Common myeloid progenitor, CD34-positive (primary cell): Measurements from ENCODE around the gene CLDN12.
A peak's percentile ranks its signal among the peaks of the same experiment; 100 is the strongest.

Experiments used
- CTCF ChIA-PET: fragments of 350-600 bp; sonication (Branson Sonifier 250); formaldehyde crosslinking; loops from one replicate; lab custom pipeline; 2021; ENCODE audit warnings: antibody characterized with exemption; lab: Charles Lee
- POLR2A ChIA-PET: fragments of 350-600 bp; sonication (Branson Sonifier 250); formaldehyde crosslinking; loops from one replicate; lab custom pipeline; 2021; ENCODE audit warnings: antibody characterized with exemption; lab: Charles Lee
- DNase-seq, 3 donors: peaks; one replicate each; pipeline versions ENCODE4 v3.0.0 to v3.0.0-alpha.2; 2013
- H3K27ac ChIP-seq, 2 experiments: 1 replicate in 1 of 2; 2 replicates in 1 of 2; pipeline ENCODE4 v1.7.0; 2013; ENCODE audit warnings: inconsistent platforms in 2 of 2, low read length in 2 of 2, mild to moderate bottlenecking in 2 of 2, low read depth in 1 of 2, moderate library complexity in 1 of 2; ENCODE audit not compliant: severe bottlenecking in 2 of 2, insufficient read depth in 1 of 2, poor library complexity in 1 of 2
- H3K27me3 ChIP-seq, 5 experiments: replicated peaks in 2 of 5; 1 replicate in 3 of 5; 2 replicates in 2 of 5; pipeline versions ENCODE4 v1.6.1 to v1.7.0; 2013; ENCODE audit warnings: low read length in 4 of 5, mild to moderate bottlenecking in 2 of 5, moderate library complexity in 2 of 5, inconsistent platforms in 1 of 5; ENCODE audit not compliant: insufficient read depth in 5 of 5, control insufficient read depth in 4 of 5
- H3K36me3 ChIP-seq, 4 experiments: 1 replicate in 2 of 4; 2 replicates in 2 of 4; pipeline versions ENCODE4 v1.6.1 to v1.7.0; 2013; ENCODE audit warnings: low read length in 3 of 4, control low read depth in 1 of 4, mild to moderate bottlenecking in 1 of 4; ENCODE audit not compliant: control insufficient read depth in 4 of 4, insufficient read depth in 4 of 4
- H3K4me1 ChIP-seq, 4 experiments: 1 replicate in 3 of 4; 2 replicates in 1 of 4; pipeline versions ENCODE4 v1.6.1 to v1.7.1; 2013; ENCODE audit warnings: low read length in 3 of 4, mild to moderate bottlenecking in 3 of 4, control low read depth in 1 of 4, inconsistent platforms in 1 of 4, moderate library complexity in 1 of 4; ENCODE audit not compliant: control insufficient read depth in 4 of 4, insufficient read depth in 4 of 4; ENCODE audit errors: control extremely low read depth in 1 of 4
- H3K4me3 ChIP-seq, 7 experiments: 1 replicate in 4 of 7; 2 replicates in 3 of 7; pipeline versions ENCODE4 v1.5.1 to v1.7.0; 2013; ENCODE audit warnings: mild to moderate bottlenecking in 7 of 7, low read length in 6 of 7, moderate library complexity in 6 of 7, inconsistent platforms in 2 of 7, low read depth in 2 of 7, control low read depth in 1 of 7; ENCODE audit not compliant: insufficient read depth in 4 of 7, control insufficient read depth in 1 of 7; ENCODE audit errors: extremely low read depth in 1 of 7
- H3K9me3 ChIP-seq, 5 experiments: 1 replicate in 4 of 5; 2 replicates in 1 of 5; pipeline versions ENCODE4 v1.6.1 to v1.7.1; 2013; ENCODE audit warnings: low read length in 4 of 5, mild to moderate bottlenecking in 2 of 5, inconsistent platforms in 1 of 5, low read depth in 1 of 5, moderate library complexity in 1 of 5; ENCODE audit not compliant: control insufficient read depth in 4 of 5, insufficient read depth in 2 of 5; ENCODE audit errors: control extremely low read depth in 1 of 5
- WGBS: methylation state at CpG from one replicate; pipeline ENCODE4 v1.1.5; 2013; ENCODE audit not compliant: insufficient coverage; 5-methylcytosine and 5-hydroxymethylcytosine counted together

The CLDN12 gene

DNA sequence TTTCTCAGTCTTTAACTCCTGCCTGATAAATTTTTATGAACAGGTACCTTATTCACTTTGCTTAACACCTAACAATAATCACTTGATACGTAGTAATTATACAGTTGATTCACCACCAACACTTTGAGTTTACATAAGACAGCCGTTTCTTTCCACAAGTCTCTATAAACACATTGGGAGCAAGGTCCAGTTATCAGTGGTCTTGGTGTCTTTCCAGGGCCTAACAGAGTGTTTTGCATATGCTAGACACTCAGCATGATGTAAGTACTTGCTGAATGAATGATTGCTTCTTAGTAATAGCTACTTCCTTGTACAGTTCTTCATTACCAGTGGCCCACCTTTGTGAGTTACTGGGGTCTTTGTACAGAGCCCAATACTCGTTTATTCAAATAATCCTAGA is 6.4 kb downstream of the CLDN12 start:
- Histone ChIP-seq H3K36me3 (peaks cover 0 to 18% (median under 1%) of the 10 kb centered on the region in 4 experiments), H3K9me3 (no peaks in the 10 kb centered on the region), H3K27ac (no peak overlapping the region), H3K4me3 (no peak overlapping the region), H3K27me3 (no peaks in the 10 kb centered on the region), H3K4me1 (peaks cover 0 to 3% (median 2%) of the 10 kb centered on the region in 4 experiments)
- POLR2A ChIA-PET: no interaction called here
- DNase-seq: no peak
- WGBS: 100% methylated on average over 2 of the region's 3 CpGs
- CTCF ChIA-PET: interaction anchor here (1.1 to 1.3 kb wide), 2 partner anchors 11 to 13 kb away, joined by 3 to 4 read pairs; no protein-coding TSS in a partner anchor

DNA sequence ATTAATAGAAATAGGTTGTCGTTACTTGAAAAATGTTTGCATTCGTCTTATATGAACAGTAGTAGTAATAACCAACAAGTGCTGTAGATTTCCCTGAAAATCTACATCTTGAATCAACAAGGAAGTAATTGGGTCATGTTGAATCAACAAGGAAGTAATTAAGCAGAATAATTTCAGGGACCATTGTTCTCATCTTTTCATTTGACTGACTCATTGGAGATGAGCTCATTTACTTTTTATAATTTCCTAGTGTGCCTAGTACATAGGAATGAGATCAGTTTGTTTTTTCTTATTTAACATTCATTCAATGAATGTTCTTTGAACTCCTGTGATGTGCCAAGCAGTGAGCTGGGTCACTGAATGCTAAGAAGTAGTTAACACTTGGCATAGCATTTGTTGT is 8.2 kb downstream of the CLDN12 start:
- ChIA-PET CTCF (interaction anchor here (1.0 to 1.7 kb wide), 5 partner anchors 15 to 258 kb away, joined by 3 to 4 read pairs (median 4); partner anchors contain the start of gene STEAP1), POLR2A (no interaction called here)
- WGBS: no CpG with 5 or more reads among the region's 2 CpGs
- Histone ChIP-seq H3K27me3 (no peaks in the 10 kb centered on the region), H3K9me3 (no peaks in the 10 kb centered on the region), H3K36me3 (peaks cover 0 to 17% (median under 1%) of the 10 kb centered on the region in 4 experiments), H3K27ac (no peak overlapping the region), H3K4me3 (no peak overlapping the region), H3K4me1 (no peaks in the 10 kb centered on the region)
- DNase-seq: no peak

DNA sequence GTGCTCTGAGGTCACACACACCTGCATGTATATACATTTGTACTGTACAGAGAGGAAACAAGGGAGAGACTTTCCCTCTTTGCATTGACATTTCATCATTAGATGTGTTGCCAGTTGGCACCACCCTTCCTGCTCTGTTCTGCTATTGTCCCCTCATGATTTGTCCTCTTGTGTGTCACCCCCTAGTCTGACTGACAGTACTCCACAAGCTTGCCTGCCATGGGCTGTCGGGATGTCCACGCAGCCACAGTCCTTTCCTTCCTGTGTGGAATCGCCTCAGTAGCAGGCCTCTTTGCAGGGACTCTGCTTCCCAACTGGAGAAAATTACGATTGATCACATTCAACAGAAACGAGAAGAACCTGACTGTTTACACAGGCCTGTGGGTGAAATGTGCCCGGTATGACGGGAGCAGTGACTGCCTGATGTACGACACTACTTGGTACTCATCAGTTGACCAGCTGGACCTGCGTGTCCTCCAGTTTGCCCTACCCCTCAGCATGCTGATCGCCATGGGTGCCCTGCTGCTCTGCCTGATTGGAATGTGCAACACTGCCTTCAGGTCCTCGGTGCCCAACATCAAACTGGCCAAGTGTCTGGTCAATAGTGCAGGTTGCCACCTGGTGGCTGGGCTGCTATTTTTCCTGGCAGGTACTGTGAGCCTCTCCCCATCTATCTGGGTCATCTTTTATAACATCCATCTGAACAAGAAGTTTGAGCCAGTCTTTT is 9.4 kb downstream of the CLDN12 start:
- no peak overlapping the region for H3K27ac ChIP-seq
- CTCF ChIA-PET: interaction anchor here (1.1 kb wide), 1 partner anchor 16 kb away, joined by 3 read pairs; no protein-coding TSS in a partner anchor
- no peaks in the 10 kb centered on the region for H3K27me3 ChIP-seq
- no peaks in the 10 kb centered on the region for H3K9me3 ChIP-seq
- POLR2A ChIA-PET: no interaction called here
- H3K4me1 ChIP-seq: no peaks in the 10 kb centered on the region
- peak in 2 of 3 donors; percentile 30 to 36 for DNase-seq
- peaks cover 0 to 9% (median under 1%) of the 10 kb centered on the region in 4 experiments for H3K36me3 ChIP-seq
- H3K4me3 ChIP-seq: no peak overlapping the region
- 98% methylated on average over 11 of the region's 11 CpGs for WGBS

DNA sequence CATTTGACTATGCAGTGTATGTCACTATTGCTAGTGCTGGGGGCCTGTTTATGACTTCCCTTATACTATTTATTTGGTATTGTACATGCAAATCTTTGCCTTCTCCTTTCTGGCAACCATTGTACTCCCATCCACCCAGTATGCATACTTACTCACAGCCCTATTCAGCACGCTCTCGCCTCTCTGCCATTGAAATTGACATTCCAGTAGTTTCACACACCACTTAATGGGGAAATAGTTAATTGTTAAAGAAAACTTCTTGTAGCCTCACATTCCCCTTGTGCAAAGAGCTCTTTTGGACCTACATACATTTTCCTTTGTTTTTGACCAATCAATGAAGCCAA is 9.9 kb downstream of the CLDN12 start:
- CTCF ChIA-PET: interaction anchor here (1.0 kb wide), 1 partner anchor 9 kb away, joined by 4 read pairs; no protein-coding TSS in a partner anchor
- Histone ChIP-seq H3K4me3 (no peak overlapping the region), H3K27me3 (no peaks in the 10 kb centered on the region), H3K27ac (no peak overlapping the region), H3K4me1 (no peaks in the 10 kb centered on the region), H3K9me3 (no peaks in the 10 kb centered on the region), H3K36me3 (peaks cover 0 to 7% (median under 1%) of the 10 kb centered on the region in 4 experiments)
- no CpG with 5 or more reads among the region's 2 CpGs for WGBS
- no peak for DNase-seq
- POLR2A ChIA-PET: no interaction called here

DNA sequence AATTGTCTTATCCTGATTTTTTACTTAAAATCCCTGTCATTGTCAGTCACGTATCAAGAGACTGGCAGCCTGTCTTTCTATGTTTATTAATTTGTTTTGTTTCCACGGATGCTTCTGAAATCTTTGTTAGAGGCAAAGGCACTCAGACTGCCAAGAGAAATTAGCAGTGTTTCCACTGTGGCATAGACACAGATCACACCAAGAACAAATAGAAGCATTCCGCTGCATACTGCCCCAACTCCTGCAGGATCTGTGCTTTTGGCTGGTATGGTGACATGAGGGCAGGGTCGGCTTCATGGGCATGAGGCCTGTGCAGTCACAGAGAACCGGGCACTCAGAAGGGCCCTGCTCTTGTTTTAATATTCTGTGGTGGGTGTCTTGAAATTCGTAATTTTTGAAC is 18.4 kb downstream of the CLDN12 start:
- WGBS: 97% methylated on average over 5 of the region's 6 CpGs
- CTCF ChIA-PET: interaction anchor here (1.0 to 1.8 kb wide), 3 partner anchors 8 to 269 kb away, joined by 3 to 4 read pairs (median 4); no protein-coding TSS in a partner anchor
- H3K27me3 ChIP-seq: no peaks in the 10 kb centered on the region

DNA sequence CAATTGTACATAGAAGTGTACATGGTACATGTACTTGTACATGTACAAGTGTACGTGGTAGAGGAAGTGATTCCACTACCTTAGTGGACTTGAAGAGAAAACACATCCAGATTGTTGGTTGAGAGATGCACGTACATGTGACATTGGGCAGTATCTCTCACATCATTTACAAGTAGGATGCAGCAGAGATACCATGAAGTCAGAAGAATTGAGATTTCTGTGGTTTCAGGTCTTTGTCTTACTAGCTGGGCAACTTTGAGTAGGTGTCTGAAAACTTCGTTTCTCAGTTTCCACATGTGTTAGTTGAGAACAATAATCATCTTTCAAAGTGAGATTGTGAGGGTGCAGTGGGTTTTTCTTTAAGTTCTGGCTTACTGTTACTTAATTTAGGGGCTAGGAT is 21.5 kb downstream of the CLDN12 start:
- DNase-seq: no peak
- ChIA-PET CTCF (interaction anchor here (1.0 to 3.6 kb wide), 3 partner anchors 18 to 271 kb away, joined by 3 to 24 read pairs (median 4); partner anchors contain the start of gene STEAP1), POLR2A (interaction anchor here (0.6 kb wide), 1 partner anchor 59 kb away, joined by 4 read pairs; no protein-coding TSS in a partner anchor)
- Histone ChIP-seq H3K4me1 (no peaks in the 10 kb centered on the region), H3K27me3 (no peaks in the 10 kb centered on the region), H3K4me3 (no peak overlapping the region), H3K27ac (no peak overlapping the region), H3K36me3 (no peaks in the 10 kb centered on the region), H3K9me3 (no peaks in the 10 kb centered on the region)
- WGBS: 95% methylated on average over 2 of the region's 3 CpGs

More for the DNA sequence above, 18.4 kb downstream of the CLDN12 start:
- POLR2A ChIA-PET: no interaction called here
- Histone ChIP-seq H3K4me1 (no peaks in the 10 kb centered on the region), H3K27ac (no peak overlapping the region), H3K9me3 (no peaks in the 10 kb centered on the region), H3K36me3 (no peaks in the 10 kb centered on the region), H3K4me3 (no peak overlapping the region)
- DNase-seq: no peak

DNA sequence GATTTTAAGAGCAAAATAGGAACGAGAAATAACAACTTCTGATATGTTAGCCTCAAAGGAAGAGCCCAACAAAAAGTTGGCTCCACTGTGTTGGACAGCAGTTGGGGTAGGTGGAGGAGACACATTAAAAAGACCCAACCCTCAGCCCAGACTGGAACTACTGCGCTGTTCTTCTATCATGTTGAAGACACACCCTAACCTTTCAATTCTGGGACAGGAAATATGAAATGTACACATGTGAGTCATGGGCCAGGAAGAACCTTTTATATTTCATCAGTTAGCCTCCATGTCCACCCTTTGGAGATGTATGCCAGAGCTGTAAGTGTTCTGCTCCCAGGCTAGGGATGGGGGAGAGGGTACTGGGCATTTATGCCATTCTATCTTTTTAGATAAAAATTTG is 22.1 kb downstream of the CLDN12 start:
- Histone ChIP-seq H3K4me1 (no peaks in the 10 kb centered on the region), H3K4me3 (no peak overlapping the region), H3K27me3 (no peaks in the 10 kb centered on the region), H3K27ac (no peak overlapping the region), H3K36me3 (no peaks in the 10 kb centered on the region), H3K9me3 (no peaks in the 10 kb centered on the region)
- WGBS: 41% methylated on average over 2 of the region's 2 CpGs
- no peak for DNase-seq
- POLR2A ChIA-PET: no interaction called here
- CTCF ChIA-PET: interaction anchor here (3.6 to 6.5 kb wide), 3 partner anchors 9 to 272 kb away, joined by 24 to 50 read pairs (median 35); partner anchors contain the start of gene STEAP1
